AG20443 (cell line): Measurements from ENCODE around the gene DBF4B.

ENCODE experiments used
- DNase-seq: peaks from one replicate; pipeline ENCODE4 v3.0.0; 2012; ENCODE audit warnings: low spot score, mixed read lengths

The DBF4B gene

GRCh38 chr17:44760474-44761308 is 52.2 kb downstream of the DBF4B start:
- DNase-seq: no peak

DNA sequence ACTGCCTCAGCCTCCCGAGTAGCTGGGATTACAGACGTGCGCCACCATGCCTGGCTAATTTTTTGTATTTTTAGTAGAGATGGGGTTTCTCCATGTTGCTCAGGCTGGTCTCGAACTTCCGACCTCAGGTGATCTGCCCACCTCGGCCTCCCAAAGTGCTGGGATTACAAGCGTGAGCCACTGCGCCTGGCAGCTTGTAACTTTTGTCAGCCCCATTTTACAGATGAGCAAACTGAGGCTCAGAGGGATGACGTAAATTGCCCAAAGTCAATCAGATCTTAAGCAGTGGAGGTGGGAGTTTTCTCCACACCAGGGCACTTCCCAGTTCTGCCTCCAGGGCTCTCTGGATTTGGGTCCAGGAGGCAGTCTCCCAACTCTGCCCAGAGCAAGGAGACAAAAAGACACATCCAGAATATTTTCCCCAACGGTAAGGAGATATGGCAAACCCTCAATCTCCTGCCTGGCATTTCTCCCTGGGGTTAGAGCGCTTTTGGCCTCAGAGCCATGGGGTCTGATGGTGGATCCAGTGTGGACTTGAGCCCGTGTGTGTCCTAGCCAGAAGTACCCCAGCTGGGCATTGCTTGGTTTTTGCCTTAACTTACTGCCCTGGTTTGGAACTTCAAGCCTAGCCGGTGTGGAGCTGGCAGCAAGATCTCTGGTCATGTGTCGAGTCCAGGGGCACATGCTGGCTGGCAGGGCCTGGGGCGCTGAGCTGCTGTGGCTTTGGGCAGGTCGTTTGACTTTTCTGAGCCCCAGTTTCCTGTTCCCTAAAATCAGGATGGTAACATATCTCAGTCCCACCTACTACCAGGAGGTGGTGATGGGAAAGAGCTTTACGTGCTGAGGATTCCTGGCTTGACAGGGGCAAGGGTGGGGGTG is 53.7 kb downstream of the DBF4B start:
- DNase-seq: no peak

DNA sequence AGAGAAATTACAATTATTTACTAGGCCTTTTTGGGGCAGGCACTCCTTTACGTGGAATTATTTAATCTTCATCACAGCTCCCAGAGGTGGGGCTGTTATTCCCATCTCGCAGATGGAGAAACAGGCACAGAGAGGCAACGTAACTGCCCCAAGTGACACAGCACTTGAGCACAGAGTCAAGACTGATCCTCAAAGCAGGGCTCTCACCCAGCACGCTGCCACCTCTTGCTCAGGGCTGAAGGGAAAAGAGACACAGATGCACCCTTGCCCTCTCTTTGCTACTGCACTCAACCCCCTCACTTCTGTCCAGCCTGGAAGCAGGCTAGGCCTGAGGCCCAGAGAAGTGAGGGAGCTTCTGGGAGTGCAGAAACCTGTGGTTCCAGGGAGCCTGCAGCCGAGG is 54.7 kb downstream of the DBF4B start:
- DNase-seq: no peak

- DNase-seq: no peak
These were observed 57.5 kb downstream of the DBF4B start for GRCh38 chr17:44765965-44766364.

- DNase-seq: no peak
These were observed 58.1 kb downstream of the DBF4B start for GRCh38 chr17:44766409-44767038.

DNA sequence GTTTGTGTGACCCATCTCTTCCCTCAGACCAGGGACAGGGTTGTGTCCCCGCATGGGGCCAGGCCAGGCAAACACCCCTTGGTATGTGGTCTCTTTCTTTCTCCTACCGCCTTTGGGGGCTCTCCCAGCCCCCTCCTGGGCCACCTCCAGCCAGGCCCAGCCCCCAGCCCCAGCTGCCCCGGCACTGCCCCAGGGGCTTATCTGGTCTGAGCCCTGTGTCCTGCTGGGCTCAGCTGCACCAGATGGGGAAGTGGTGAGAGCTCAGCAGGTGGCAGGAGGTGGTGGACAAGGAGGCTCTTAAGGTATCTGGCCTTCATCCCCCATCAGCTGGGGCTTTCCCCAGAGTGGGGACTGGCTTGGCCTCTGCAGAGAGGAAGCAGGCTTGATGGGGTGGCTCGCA is 59.0 kb downstream of the DBF4B start:
- no peak for DNase-seq

- DNase-seq: no peak
These were observed 60.2 kb downstream of the DBF4B start for GRCh38 chr17:44768505-44769142.

GRCh38 chr17:44769230-44769629 is 60.8 kb downstream of the DBF4B start:
- no peak for DNase-seq

- no peak for DNase-seq
These were observed 61.2 kb downstream of the DBF4B start for GRCh38 chr17:44769647-44770084.

GRCh38 chr17:44770166-44770925 is 61.9 kb downstream of the DBF4B start:
- no peak for DNase-seq

GRCh38 chr17:44772308-44773045 is 64.0 kb downstream of the DBF4B start:
- DNase-seq: no peak

- DNase-seq: no peak
These were observed 64.7 kb downstream of the DBF4B start for GRCh38 chr17:44773140-44773539.

DNA sequence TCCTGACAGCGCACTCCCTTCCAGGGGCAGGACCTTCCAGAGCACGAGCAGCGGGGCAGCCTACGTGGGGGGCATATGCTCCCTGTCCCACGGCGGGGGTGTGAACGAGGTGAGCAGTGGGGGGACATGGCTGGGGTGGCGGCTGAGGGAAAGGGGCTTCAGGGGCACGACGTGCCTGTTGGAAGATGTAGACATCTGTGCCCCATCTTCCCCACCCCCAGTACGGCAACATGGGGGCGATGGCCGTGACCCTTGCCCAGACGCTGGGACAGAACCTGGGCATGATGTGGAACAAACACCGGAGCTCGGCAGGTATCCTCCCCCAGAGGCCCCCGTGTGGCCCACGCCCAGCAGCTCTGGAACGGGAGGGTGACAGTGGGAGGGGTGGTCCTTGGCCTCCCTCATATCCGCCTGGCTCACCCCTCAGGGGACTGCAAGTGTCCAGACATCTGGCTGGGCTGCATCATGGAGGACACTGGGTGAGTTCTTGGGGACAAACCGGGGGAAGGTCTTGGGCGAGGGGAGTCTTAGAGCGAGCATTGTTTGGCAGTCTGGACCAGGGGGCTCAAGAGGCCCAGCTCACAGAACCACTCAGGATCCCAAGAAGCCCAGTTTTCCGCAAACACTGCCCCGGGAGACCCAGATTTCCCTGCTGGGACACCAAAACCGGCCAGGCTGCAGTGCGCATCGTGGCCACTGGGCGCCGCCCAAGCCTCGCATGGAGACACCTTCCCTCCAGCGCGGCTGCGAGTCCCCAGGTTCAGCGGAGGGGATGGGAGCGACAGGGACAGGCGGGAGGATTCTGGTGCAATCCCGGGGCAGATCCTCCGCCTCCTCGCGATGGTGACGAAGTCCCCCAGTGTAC is 66.0 kb downstream of the DBF4B start:
- peak; percentile 94 for DNase-seq

DNA sequence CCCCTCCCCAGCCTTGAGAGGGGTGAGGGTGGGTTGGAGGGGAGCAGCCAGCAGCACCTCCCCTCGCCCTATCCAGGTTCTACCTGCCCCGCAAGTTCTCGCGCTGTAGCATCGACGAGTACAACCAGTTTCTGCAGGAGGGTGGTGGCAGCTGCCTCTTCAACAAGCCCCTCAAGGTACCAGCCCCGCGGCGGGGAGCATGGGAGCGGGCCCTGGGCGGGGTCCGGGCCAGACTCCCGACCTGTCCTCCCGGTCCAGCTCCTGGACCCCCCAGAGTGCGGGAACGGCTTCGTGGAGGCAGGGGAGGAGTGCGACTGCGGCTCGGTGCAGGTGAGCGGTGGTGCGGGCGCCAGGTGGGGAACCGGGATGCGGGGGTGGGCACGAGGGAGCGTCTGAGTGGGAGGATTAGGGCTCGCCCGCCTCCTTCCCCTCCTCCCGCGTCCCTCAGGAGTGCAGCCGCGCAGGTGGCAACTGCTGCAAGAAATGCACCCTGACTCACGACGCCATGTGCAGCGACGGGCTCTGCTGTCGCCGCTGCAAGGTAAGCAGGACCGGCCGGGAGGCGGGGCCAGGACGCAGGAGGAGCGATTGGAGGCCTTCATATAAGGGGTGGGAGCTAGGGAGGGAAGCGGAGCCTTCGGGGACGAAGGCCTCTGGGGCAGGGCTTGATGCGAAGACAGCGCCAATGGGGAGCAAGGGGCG is 66.8 kb downstream of the DBF4B start:
- DNase-seq: peak; percentile 99

GRCh38 chr17:44775838-44776621 is 67.6 kb downstream of the DBF4B start:
- no peak for DNase-seq

GRCh38 chr17:44776628-44777393 is 68.3 kb downstream of the DBF4B start:
- DNase-seq: no peak
